Mammary epithelial cell (primary cell): ENCODE results near the gene USP40.

Experiments
- CTCF ChIP-seq, 2 donors: IDR thresholded peaks in 1 of 2; conservative IDR thresholded peaks in 1 of 2; 2 replicates each; pipeline ENCODE4 v1.5.1; 2011 to 2012; ENCODE audit warnings: inconsistent platforms in 2 of 2, low read length in 2 of 2, mild to moderate bottlenecking in 2 of 2, control low read depth in 1 of 2, low read depth in 1 of 2; ENCODE audit not compliant: insufficient read depth in 1 of 2; ENCODE audit errors: extremely low read depth in 1 of 2
- EZH2 ChIP-seq: IDR thresholded peaks from 2 replicates; pipeline ENCODE4 v1.6.1; 2012; ENCODE audit warnings: low read length, inconsistent platforms, borderline replicate concordance

DNA sequence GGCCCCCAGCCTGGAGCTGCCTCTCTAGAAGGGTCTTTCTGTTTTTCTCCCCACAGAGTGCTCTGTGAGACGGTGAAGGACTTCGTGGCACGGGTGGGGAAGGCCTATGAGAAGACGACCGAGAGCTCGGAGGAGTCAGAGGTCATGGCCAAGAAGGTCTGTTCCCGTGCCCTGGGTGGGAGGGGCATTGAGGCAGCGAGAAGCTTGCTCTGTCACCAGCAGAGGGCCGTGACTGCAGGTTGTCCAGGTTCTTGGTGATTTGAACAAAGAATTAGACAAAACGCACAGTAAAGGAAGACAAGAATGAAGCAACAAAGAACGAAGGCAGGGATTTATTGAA is 118.4 kb downstream of the USP40 start:
- no peak for TF ChIP-seq EZH2
- peak; percentile 17 to 25 for TF ChIP-seq CTCF (conservative IDR thresholded peaks at IDR 0.05 in 1 of 2, IDR thresholded peaks at IDR 0.05 in 1 of 2; ENCODE audit: extremely low read depth in 1 of 2, insufficient read depth in 1 of 2, low read depth in 1 of 2, low read length in 2 of 2)
